ENCODE results near the gene ERP29. TPM values are rescaled to one million over a fixed set of nuclear protein-coding genes. Genes with fewer than 3 reads are reported as not detected.
A peak's percentile ranks its signal among the peaks of the same experiment; 100 is the strongest.
"Not testable (repeated sequence)": the region's sequence is repeated elsewhere in the genome, so short reads cannot be mapped to it uniquely, and the experiment has no call there.

ERP29 gene
- polyA plus RNA-seq, 3 donors from 2014 or later, result 106 to 137 (median 119) TPM

- H3K9me3 Mint-ChIP-seq; H3K27me3 Mint-ChIP-seq (ENCODE audit: low read depth in 3 of 3); H3K36me3 Mint-ChIP-seq; H3K4me3 Mint-ChIP-seq; H3K27ac Mint-ChIP-seq; DNase-seq: not testable (repeated sequence)
- H3K4me1 Mint-ChIP-seq, result peaks cover 29 to 34% of the 10 kb centered on the region in 2 donors
Observed at GRCh38 chr12:112009596-112009995, 3.6 kb upstream of the ERP29 start.

GRCh38 chr12:112010415-112011344 is 2.5 kb upstream of the ERP29 start:
- peaks cover 37 to 41% of the 10 kb centered on the region in 2 donors for H3K4me1 Mint-ChIP-seq
- peak overlapping the region in 4 of 6 donors; percentile 91 to 98 (median 96) for H3K27ac Mint-ChIP-seq
- H3K4me3 Mint-ChIP-seq, result peak overlapping the region in 2 of 5 donors; percentile 87 to 94
- no peaks in the 10 kb centered on the region for H3K9me3 Mint-ChIP-seq
- H3K36me3 Mint-ChIP-seq, result peaks cover 1 to 5% (median 1%) of the 10 kb centered on the region in 3 donors
- H3K27me3 Mint-ChIP-seq (ENCODE audit: low read depth in 3 of 3), result peaks cover 5 to 9% (median 8%) of the 10 kb centered on the region in 3 donors
- no peak for DNase-seq

- Mint-ChIP-seq H3K27ac (peak overlapping the region; percentile 91 to 98 (median 96)), H3K27me3 (ENCODE audit: low read depth in 3 of 3) (peaks cover 5 to 9% (median 8%) of the 10 kb centered on the region in 3 donors), H3K4me1 (peaks cover 45 to 48% of the 10 kb centered on the region in 2 donors), H3K36me3 (peaks cover 8 to 13% (median 10%) of the 10 kb centered on the region in 3 donors), H3K4me3 (peak overlapping the region; percentile 87 to 96 (median 94)), H3K9me3 (no peaks in the 10 kb centered on the region)
- DNase-seq, result no peak
Observed at GRCh38 chr12:112011685-112012084, 1.5 kb upstream of the ERP29 start.

DNA sequence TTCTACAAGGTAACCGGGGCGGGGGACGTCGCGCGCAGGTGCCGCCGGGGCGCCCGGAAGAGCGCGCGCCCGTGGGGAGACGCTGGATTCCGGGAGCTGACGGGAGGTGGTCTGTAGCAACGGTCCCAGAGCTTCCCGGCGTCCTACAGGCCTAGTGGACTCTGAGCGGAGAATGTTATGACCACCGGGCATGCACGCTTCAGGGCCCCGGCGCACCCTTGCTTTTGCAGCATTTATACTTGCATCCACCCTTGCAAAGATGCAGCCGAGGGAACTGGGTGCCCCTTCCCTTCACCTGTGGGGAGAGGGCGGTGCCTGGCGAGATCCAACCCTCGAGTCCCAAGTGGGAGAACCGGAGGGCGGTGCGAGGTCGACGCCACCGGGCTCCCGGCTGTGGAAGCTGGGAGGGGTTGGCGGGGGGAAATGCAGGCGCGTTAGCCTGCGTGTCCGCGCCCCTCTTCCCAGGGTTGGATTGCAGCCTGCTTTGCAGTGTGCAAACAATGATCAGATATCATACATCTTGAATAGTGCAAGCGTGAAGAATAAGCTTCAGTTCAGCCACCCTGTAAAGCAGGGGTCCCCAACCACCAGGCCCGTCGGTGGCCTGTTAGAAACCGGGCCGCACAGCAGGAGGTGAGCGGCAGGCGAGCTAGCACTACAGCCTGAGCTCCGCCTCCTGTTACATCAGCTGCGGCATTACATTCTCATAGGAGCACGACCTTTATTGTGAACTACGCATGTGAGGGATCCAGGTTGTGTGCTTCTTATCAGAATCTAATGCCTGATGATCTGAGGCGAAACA is 576 bp downstream of the ERP29 start:
- H3K4me3 Mint-ChIP-seq, result peak overlapping the region; percentile 87 to 96 (median 94)
- H3K36me3 Mint-ChIP-seq, result peaks cover 8 to 21% (median 20%) of the 10 kb centered on the region in 3 donors
- peaks cover 55 to 64% of the 10 kb centered on the region in 2 donors for H3K4me1 Mint-ChIP-seq
- peaks cover 5 to 9% (median 8%) of the 10 kb centered on the region in 3 donors for H3K27me3 Mint-ChIP-seq (ENCODE audit: low read depth in 3 of 3)
- peak overlapping the region; percentile 82 to 98 (median 92) for H3K27ac Mint-ChIP-seq
- no peaks in the 10 kb centered on the region for H3K9me3 Mint-ChIP-seq
- peak; percentile 16 to 49 (median 20) for DNase-seq

- DNase-seq, result no peak
- no peaks in the 10 kb centered on the region for H3K9me3 Mint-ChIP-seq
- H3K4me3 Mint-ChIP-seq, result peak overlapping the region; percentile 50 to 72 (median 63)
- peaks cover 8 to 24% (median 20%) of the 10 kb centered on the region in 3 donors for H3K36me3 Mint-ChIP-seq
- H3K27me3 Mint-ChIP-seq (ENCODE audit: low read depth in 3 of 3), result peaks cover 5 to 10% (median 8%) of the 10 kb centered on the region in 3 donors
- H3K4me1 Mint-ChIP-seq, result peaks cover 58 to 73% of the 10 kb centered on the region in 2 donors
- peak overlapping the region in 4 of 6 donors; percentile 9 to 71 (median 54) for H3K27ac Mint-ChIP-seq
Observed at GRCh38 chr12:112015938-112016337, 2.7 kb downstream of the ERP29 start.

DNA sequence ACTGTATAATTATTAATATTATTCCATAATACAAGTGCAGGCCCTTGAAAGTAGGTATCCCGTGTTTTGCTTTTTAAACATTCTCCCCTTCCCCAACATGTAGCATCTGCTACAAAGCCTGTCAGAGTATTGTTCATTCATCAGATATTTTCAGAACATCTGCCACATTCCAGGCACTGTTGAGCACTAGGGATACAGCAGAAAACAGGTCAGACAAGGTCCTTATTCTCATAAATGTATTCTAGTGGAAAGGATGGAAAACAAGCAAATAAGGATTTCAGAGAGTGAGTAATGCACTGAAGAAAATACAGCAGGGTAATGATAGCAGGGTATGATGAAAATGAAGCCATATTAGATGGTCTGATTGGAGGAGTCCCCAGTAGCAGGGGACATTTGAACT is 3.8 kb downstream of the ERP29 start:
- H3K27ac Mint-ChIP-seq, result peak overlapping the region in 1 of 6 donors; percentile 58
- H3K9me3 Mint-ChIP-seq, result no peaks in the 10 kb centered on the region
- H3K36me3 Mint-ChIP-seq, result peaks cover 10 to 25% (median 20%) of the 10 kb centered on the region in 3 donors
- peaks cover 5 to 11% (median 7%) of the 10 kb centered on the region in 3 donors for H3K27me3 Mint-ChIP-seq (ENCODE audit: low read depth in 3 of 3)
- H3K4me3 Mint-ChIP-seq, result no peak overlapping the region
- no peak for DNase-seq
- H3K4me1 Mint-ChIP-seq, result peaks cover 50 to 62% of the 10 kb centered on the region in 2 donors

GRCh38 chr12:112018571-112019237 is 5.5 kb downstream of the ERP29 start:
- peaks cover 39 to 53% of the 10 kb centered on the region in 2 donors for H3K4me1 Mint-ChIP-seq
- DNase-seq, result no peak
- no peaks in the 10 kb centered on the region for H3K9me3 Mint-ChIP-seq
- H3K27me3 Mint-ChIP-seq (ENCODE audit: low read depth in 3 of 3), result peaks cover 0 to 4% (median 2%) of the 10 kb centered on the region in 3 donors
- no peak overlapping the region for H3K4me3 Mint-ChIP-seq
- peak overlapping the region; percentile 1 to 70 (median 26) for H3K27ac Mint-ChIP-seq
- peaks cover 17 to 32% (median 25%) of the 10 kb centered on the region in 3 donors for H3K36me3 Mint-ChIP-seq

DNA sequence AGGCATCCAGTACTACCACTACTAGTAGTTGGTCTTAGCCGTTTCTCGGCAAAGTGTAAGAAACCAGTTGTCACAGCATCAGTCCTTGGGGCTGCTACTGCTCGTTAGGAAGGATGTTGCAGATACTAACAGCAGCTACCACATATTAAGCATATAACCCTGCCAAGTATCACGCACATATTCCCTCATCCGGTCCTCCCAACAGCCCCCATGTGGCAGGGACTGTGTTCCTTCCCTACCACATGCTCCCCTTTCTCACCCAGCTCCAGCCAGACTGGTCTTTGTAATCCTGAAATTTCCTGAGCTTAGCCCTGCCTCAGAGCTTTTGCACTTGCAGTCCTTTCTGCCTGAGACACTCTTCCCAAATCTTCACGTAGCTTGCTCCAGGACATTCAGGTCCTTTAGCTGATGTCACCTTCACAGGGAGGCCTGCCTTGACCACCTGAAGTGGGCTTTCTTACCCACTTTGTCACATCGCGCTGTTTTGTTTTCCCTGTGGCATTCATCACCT is 7.8 kb downstream of the ERP29 start:
- Mint-ChIP-seq H3K27me3 (ENCODE audit: low read depth in 3 of 3) (peaks cover 0 to 2% (median 2%) of the 10 kb centered on the region in 3 donors), H3K36me3 (peaks cover 12 to 31% (median 16%) of the 10 kb centered on the region in 3 donors), H3K4me3 (no peak overlapping the region), H3K4me1 (peaks cover 24 to 39% of the 10 kb centered on the region in 2 donors), H3K27ac (peak overlapping the region in 3 of 6 donors; percentile 13 to 53 (median 49)), H3K9me3 (no peaks in the 10 kb centered on the region)
- DNase-seq, result no peak

GRCh38 chr12:112022241-112023016 is 9.2 kb downstream of the ERP29 start:
- no peaks in the 10 kb centered on the region for H3K9me3 Mint-ChIP-seq
- no peak for DNase-seq
- H3K36me3 Mint-ChIP-seq, result peaks cover 8 to 21% (median 8%) of the 10 kb centered on the region in 3 donors
- no peak overlapping the region for H3K4me3 Mint-ChIP-seq
- peak overlapping the region in 4 of 6 donors; percentile 14 to 76 (median 56) for H3K27ac Mint-ChIP-seq
- H3K27me3 Mint-ChIP-seq (ENCODE audit: low read depth in 3 of 3), result peaks cover 0 to 2% (median 2%) of the 10 kb centered on the region in 3 donors
- peaks cover 20 to 31% of the 10 kb centered on the region in 2 donors for H3K4me1 Mint-ChIP-seq

- peaks cover 12 to 21% of the 10 kb centered on the region in 2 donors for H3K4me1 Mint-ChIP-seq
- no peak overlapping the region for H3K27ac Mint-ChIP-seq
- H3K9me3 Mint-ChIP-seq, result no peaks in the 10 kb centered on the region
- H3K36me3 Mint-ChIP-seq, result peaks cover 5 to 14% (median 8%) of the 10 kb centered on the region in 3 donors
- peaks cover 0 to 2% (median 2%) of the 10 kb centered on the region in 3 donors for H3K27me3 Mint-ChIP-seq (ENCODE audit: low read depth in 3 of 3)
- no peak for DNase-seq
- H3K4me3 Mint-ChIP-seq, result no peak overlapping the region
Observed at GRCh38 chr12:112023759-112024396, 10.7 kb downstream of the ERP29 start.

DNA sequence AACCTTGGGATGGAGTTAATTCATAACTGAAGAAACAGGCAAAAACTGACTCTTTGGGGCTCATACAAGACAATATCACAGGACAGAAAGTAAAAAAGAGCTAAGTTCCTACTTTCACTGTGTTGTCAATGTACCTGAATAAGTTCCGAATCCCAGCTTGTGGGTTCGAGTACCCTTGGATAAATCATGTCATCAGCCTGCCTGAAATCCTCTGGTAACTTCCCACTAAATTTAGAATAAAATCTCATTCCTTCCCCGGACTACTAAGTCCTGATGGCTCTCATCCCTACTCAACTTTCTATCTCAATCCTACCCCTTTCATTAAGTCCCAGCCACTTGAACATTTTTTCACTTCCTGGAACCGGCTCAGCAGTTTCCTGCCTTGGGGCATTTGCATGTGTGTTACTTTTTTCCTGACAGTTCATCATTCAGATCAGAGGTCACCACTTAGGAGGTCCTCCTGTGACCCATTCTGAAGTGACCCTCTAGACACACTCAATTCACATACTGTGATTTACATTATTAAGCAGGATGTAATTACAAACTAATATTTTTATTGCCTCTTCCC is 12.7 kb downstream of the ERP29 start:
- Mint-ChIP-seq H3K27me3 (ENCODE audit: low read depth in 3 of 3) (peaks cover 0 to 2% (median 2%) of the 10 kb centered on the region in 3 donors), H3K4me3 (no peak overlapping the region), H3K36me3 (peaks cover 8 to 21% (median 14%) of the 10 kb centered on the region in 3 donors), H3K27ac (peak overlapping the region in 3 of 6 donors; percentile 35 to 74 (median 39)), H3K4me1 (peaks cover 5 to 7% of the 10 kb centered on the region in 2 donors), H3K9me3 (no peaks in the 10 kb centered on the region)
- no peak for DNase-seq

Data from immature natural killer cell (primary cell).